GM12875 (cell line): ENCODE measurements around the gene MYOM1.

Experiments
- H3K4me3 ChIP-seq: one replicate; pipeline ENCODE4 v1.5.1; 2011; ENCODE audit warnings: low read depth, low read length, control low read depth
- CTCF ChIP-seq: IDR thresholded peaks from 2 replicates; pipeline ENCODE4 v1.5.1; 2011; ENCODE audit warnings: low read depth, mild to moderate bottlenecking, control low read depth, inconsistent platforms, low read length, moderate library complexity, borderline replicate concordance; ENCODE audit not compliant: insufficient read depth

Gene MYOM1

DNA sequence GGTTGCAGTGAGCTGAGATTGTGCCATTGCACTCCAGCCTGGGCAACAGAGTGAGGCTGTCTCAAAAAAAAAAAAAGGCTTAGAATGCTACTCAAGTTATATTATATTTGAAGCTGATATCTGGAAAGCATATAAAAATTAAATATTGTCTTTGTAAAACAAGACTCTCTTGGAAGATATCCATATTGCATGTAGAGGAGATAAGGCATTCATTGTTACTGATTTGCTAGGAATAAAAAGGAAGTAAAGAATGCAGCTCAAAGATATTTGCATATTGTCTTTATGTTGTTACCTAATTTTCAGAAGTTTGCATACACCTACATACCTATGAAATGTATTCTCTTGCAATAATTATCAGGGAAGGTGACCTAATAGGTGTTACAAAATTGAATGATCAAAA is 79.4 kb downstream of the MYOM1 start:
- H3K4me3 ChIP-seq: no peak overlapping the region
- no peak for TF ChIP-seq CTCF

DNA sequence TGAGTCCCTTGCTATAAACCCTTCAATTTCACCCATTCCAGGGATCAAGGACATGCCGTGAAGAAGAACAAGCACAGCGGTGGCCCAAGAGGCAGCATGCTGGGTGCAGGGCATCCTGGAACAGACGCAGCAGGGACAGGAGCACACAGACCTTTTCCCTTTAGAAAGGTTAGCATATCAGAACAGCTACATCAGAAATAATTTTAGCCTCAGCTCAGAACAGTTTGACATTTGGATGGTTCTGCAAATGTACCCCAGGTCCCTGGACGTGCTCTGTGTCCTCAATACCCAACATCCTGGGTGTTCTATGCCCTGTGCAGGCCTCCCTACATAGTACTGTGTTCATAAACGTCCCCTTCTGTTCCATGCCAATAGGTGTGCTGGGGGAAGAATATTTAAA is 80.4 kb downstream of the MYOM1 start:
- no peak overlapping the region for H3K4me3 ChIP-seq

GRCh38 chr18:3138274-3138975 is 81.3 kb downstream of the MYOM1 start:
- no peak overlapping the region for H3K4me3 ChIP-seq
- TF ChIP-seq CTCF: no peak

More for the DNA sequence above, 80.4 kb downstream of the MYOM1 start:
- TF ChIP-seq CTCF: no peak

DNA sequence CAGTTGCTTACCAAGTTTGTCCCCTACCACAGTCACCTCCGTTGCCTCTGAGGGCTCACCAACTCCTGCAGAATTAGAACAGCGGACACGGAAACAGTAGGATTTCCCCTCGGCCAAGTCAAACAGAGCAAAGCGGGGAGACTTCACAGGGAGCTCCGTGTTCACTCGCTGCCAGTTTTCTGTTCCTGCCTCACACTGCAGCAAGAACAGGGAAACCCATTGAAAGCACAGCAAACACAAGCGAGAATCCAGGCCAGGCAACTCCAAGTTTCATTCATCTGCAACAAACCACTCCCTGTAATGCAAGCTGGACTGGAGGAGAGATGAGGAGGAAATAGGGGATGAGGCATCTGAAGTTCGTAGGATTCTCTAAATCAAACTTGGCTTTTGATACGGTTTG is 84.2 kb downstream of the MYOM1 start:
- no peak for TF ChIP-seq CTCF
- H3K4me3 ChIP-seq: no peak overlapping the region

GRCh38 chr18:3132700-3133099 is 87.1 kb downstream of the MYOM1 start:
- TF ChIP-seq CTCF: no peak
- no peak overlapping the region for H3K4me3 ChIP-seq

GRCh38 chr18:3130344-3130743 is 89.4 kb downstream of the MYOM1 start:
- TF ChIP-seq CTCF: no peak
- no peak overlapping the region for H3K4me3 ChIP-seq

- H3K4me3 ChIP-seq: no peak overlapping the region
- peak; percentile 94 for TF ChIP-seq CTCF
Observed at GRCh38 chr18:3129053-3129864, 90.5 kb downstream of the MYOM1 start.
